H1 (cell line): ENCODE data around the gene RABEP2. TPM values are rescaled to one million over a fixed set of nuclear protein-coding genes. Genes with fewer than 3 reads are reported as not detected.

Experiments used
- CTCF ChIA-PET: fragments of 300-600 bp; sonication (Branson Sonifier 250); formaldehyde crosslinking; loops from one replicate; lab custom pipeline; 2021; ENCODE audit not compliant: partially characterized antibody; lab: Charles Lee
- POLR2A ChIA-PET: fragments of 300-600 bp; sonication (Branson Sonifier 250); formaldehyde crosslinking; loops from one replicate; lab custom pipeline; 2021; ENCODE audit warnings: inconsistent platforms; ENCODE audit not compliant: partially characterized antibody; lab: Charles Lee
- DNase-seq, 2 experiments: peaks; one replicate each; pipeline versions ENCODE4 v3.0.0 to v3.0.0-alpha.2; 2010 to 2022; ENCODE audit warnings: low spot score in 2 of 2, low read depth in 1 of 2, mixed read lengths in 1 of 2
- FAIRE-seq: peaks from 2 replicates; lab custom pipeline; 2011; peaks lifted over from hg19 to GRCh38; lab: Jason Lieb, UNC
- H2AFZ ChIP-seq: 2 replicates; pipeline ENCODE4 v1.8.1; 2012; ENCODE audit warnings: low read length, inconsistent platforms
- H2AK5ac ChIP-seq: 2 replicates; pipeline ENCODE4 v1.6.1; 2013; ENCODE audit warnings: low read depth, low read length
- H2BK120ac ChIP-seq: replicated peaks from 2 replicates; pipeline ENCODE3; 2013; ENCODE audit warnings: low read depth, low read length, inconsistent platforms
- H2BK12ac ChIP-seq: 2 replicates; pipeline ENCODE4 v1.6.1; 2013; ENCODE audit warnings: low read depth, low read length
- H2BK15ac ChIP-seq: 2 replicates; pipeline ENCODE4 v1.6.1; 2013; ENCODE audit warnings: low read length
- H2BK20ac ChIP-seq: 2 replicates; pipeline ENCODE4 v1.6.1; 2013; ENCODE audit warnings: low read length
- H2BK5ac ChIP-seq: 2 replicates; pipeline ENCODE4 v1.6.1; 2013; ENCODE audit warnings: low read depth, low read length
- H3K14ac ChIP-seq: 2 replicates; pipeline ENCODE4 v1.6.1; 2013; ENCODE audit warnings: inconsistent platforms; ENCODE audit not compliant: insufficient read length
- H3K18ac ChIP-seq: 2 replicates; pipeline ENCODE4 v1.6.1; 2013; ENCODE audit warnings: low read length; ENCODE audit errors: extremely low read depth
- H3K23ac ChIP-seq: 2 replicates; pipeline ENCODE4 v1.6.1; 2013; ENCODE audit warnings: inconsistent platforms; ENCODE audit not compliant: insufficient read length
- H3K23me2 ChIP-seq: 2 replicates; pipeline ENCODE4 v1.6.1; 2013; ENCODE audit warnings: low read depth, low read length
- H3K27ac ChIP-seq: 2 replicates; pipeline ENCODE4 v1.6.1; 2011; ENCODE audit warnings: low read depth, low read length, inconsistent platforms
- H3K27me3 ChIP-seq, 4 experiments: replicated peaks in 1 of 4; 1 replicate in 1 of 4; 2 replicates in 3 of 4; pipeline versions ENCODE4 v1.6.1 to v1.8.1; 2011 to 2013; ENCODE audit warnings: low read length in 3 of 4, mild to moderate bottlenecking in 3 of 4, inconsistent platforms in 2 of 4, mixed read lengths in 2 of 4, moderate library complexity in 1 of 4; ENCODE audit not compliant: control insufficient read depth in 3 of 4, insufficient read depth in 3 of 4; ENCODE audit errors: extremely low read depth in 1 of 4
- H3K36me3 ChIP-seq, 4 experiments: 2 replicates each; pipeline versions ENCODE4 v1.6.1 to v1.8.1; 2011 to 2013; ENCODE audit warnings: mild to moderate bottlenecking in 4 of 4, low read length in 3 of 4, moderate library complexity in 2 of 4, control low read depth in 1 of 4, inconsistent platforms in 1 of 4; ENCODE audit not compliant: insufficient read depth in 4 of 4, control insufficient read depth in 2 of 4
- H3K4ac ChIP-seq: replicated peaks from 2 replicates; pipeline ENCODE3; 2013; ENCODE audit warnings: low read length, low read depth, mixed read lengths, inconsistent platforms; ENCODE audit not compliant: insufficient read length
- H3K4me1 ChIP-seq, 4 experiments: replicated peaks in 1 of 4; 1 replicate in 1 of 4; 2 replicates in 3 of 4; pipeline versions ENCODE4 v1.6.1 to v1.8.1; 2011 to 2013; ENCODE audit warnings: low read length in 3 of 4, inconsistent platforms in 2 of 4, mixed read lengths in 1 of 4; ENCODE audit not compliant: insufficient read depth in 4 of 4, control insufficient read depth in 3 of 4
- H3K4me2 ChIP-seq, 2 experiments: 2 replicates each; pipeline versions ENCODE4 v1.6.1 to v1.8.1; 2011 to 2013; ENCODE audit warnings: low read depth in 2 of 2, low read length in 2 of 2, control low read depth in 1 of 2, inconsistent platforms in 1 of 2, mild to moderate bottlenecking in 1 of 2; ENCODE audit not compliant: insufficient read depth in 1 of 2
- H3K4me3 ChIP-seq, 4 experiments: fragments of 200-600, 300-600 bp in 1 of 4; sonication (generic), shearing (Covaris generic), sonication (Bioruptor Twin) in 1 of 4; 2 replicates each; pipeline versions ENCODE4 v1.5.1 to v1.8.1; 2011 to 2016; ENCODE audit warnings: low read length in 4 of 4, low read depth in 3 of 4, control low read depth in 2 of 4, inconsistent platforms in 2 of 4, mild to moderate bottlenecking in 2 of 4, mixed read lengths in 1 of 4, moderate library complexity in 1 of 4; ENCODE audit not compliant: insufficient read depth in 2 of 4; ENCODE audit errors: extremely low read depth in 1 of 4
- H3K56ac ChIP-seq: replicated peaks from 2 replicates; pipeline ENCODE3; 2013; ENCODE audit warnings: low read depth, mild to moderate bottlenecking, mixed read lengths, low read length, inconsistent platforms; ENCODE audit not compliant: insufficient read length
- H3K79me1 ChIP-seq: 2 replicates; pipeline ENCODE4 v1.6.1; 2013; ENCODE audit warnings: low read depth, low read length, control low read depth
- H3K79me2 ChIP-seq, 2 experiments: 2 replicates each; pipeline versions ENCODE4 v1.6.1 to v1.8.1; 2012 to 2013; ENCODE audit warnings: low read length in 2 of 2, mild to moderate bottlenecking in 2 of 2, inconsistent platforms in 1 of 2; ENCODE audit not compliant: insufficient read depth in 2 of 2, control insufficient read depth in 1 of 2
- H3K9ac ChIP-seq, 4 experiments: replicated peaks in 1 of 4; 1 replicate in 1 of 4; 2 replicates in 3 of 4; pipeline versions ENCODE4 v1.6.1 to v1.8.1; 2011 to 2013; ENCODE audit warnings: low read depth in 3 of 4, low read length in 3 of 4, control low read depth in 2 of 4, mild to moderate bottlenecking in 2 of 4, moderate library complexity in 2 of 4, inconsistent platforms in 1 of 4; ENCODE audit errors: extremely low read depth in 1 of 4
- H3K9me3 ChIP-seq, 2 experiments: 2 replicates each; pipeline versions ENCODE4 v1.6.1 to v1.8.1; 2012 to 2013; ENCODE audit warnings: mild to moderate bottlenecking in 2 of 2, moderate library complexity in 2 of 2, control low read depth in 1 of 2, inconsistent platforms in 1 of 2, low read depth in 1 of 2, low read length in 1 of 2, mixed read lengths in 1 of 2; ENCODE audit not compliant: insufficient read depth in 2 of 2
- H4K20me1 ChIP-seq, 2 experiments: replicated peaks in 1 of 2; 2 replicates each; pipeline versions ENCODE3 to v1.8.1; 2011 to 2013; ENCODE audit warnings: inconsistent platforms in 2 of 2, low read length in 2 of 2, mild to moderate bottlenecking in 1 of 2; ENCODE audit not compliant: insufficient read depth in 2 of 2, control insufficient read depth in 1 of 2
- H4K5ac ChIP-seq: 2 replicates; pipeline ENCODE4 v1.6.1; 2013; ENCODE audit warnings: low read length, low read depth, mixed read lengths, inconsistent platforms; ENCODE audit not compliant: insufficient read length
- H4K8ac ChIP-seq: 2 replicates; pipeline ENCODE4 v1.8.0; 2013; ENCODE audit warnings: mild to moderate bottlenecking, moderate library complexity, low read length, inconsistent platforms; ENCODE audit not compliant: insufficient read depth; ENCODE audit errors: extremely low read depth
- H4K91ac ChIP-seq: replicated peaks from 2 replicates; pipeline ENCODE3; 2013; ENCODE audit warnings: low read length, mixed read lengths, inconsistent platforms; ENCODE audit not compliant: insufficient read length
- POU5F1 ChIP-seq: IDR thresholded peaks from 2 replicates; pipeline ENCODE4 v1.6.1; 2011; ENCODE audit warnings: low read depth, mild to moderate bottlenecking, low read length, moderate library complexity
- WGBS, 2 experiments: shearing (Covaris generic) in 1 of 2; methylation state at CpG; one replicate each; pipeline versions ENCODE4 v1.1.6 to v1.1.7; 2013 to 2015; ENCODE audit warnings: low lambda C conversion rate in 2 of 2, mixed read lengths in 2 of 2, inconsistent platforms in 1 of 2, low coverage in 1 of 2, missing lambda C conversion rate in 1 of 2; ENCODE audit not compliant: insufficient replicate concordance in 2 of 2, insufficient coverage in 1 of 2, insufficient read length in 1 of 2; ENCODE audit errors: extremely low coverage in 1 of 2, missing lambda C conversion rate in 1 of 2; 5-methylcytosine and 5-hydroxymethylcytosine counted together
- polyA plus RNA-seq, 7 experiments: library from polyadenylated mRNA; depleted of rRNA in 3 of 7; stranded (reverse) in 5 of 7; unstranded in 2 of 7; fragments of >200 nt in 5 of 7; fragments of 200-250 nt in 2 of 7; gene quantifications; 1 replicate in 5 of 7; 2 replicates in 1 of 7; 4 replicates in 1 of 7; pipeline versions ENCODE4 v1.2.1 to v1.2.3, GENCODE V29; 2011 to 2013; ENCODE audit warnings: missing spikeins in 2 of 7, mixed read lengths in 2 of 7
- total RNA-seq: library from RNA; stranded (reverse); fragmentation: NEBNext Ultra II Directional; extraction: Animal tissue kit (Norgen Biotek cat#: 25700); gene quantifications from 2 replicates; pipeline ENCODE4 v1.2.1, GENCODE V29; 2021
- TF ChIP-seq, protein P1 (sequence below), 3 experiments: IDR thresholded peaks; 1 replicate in 2 of 3; 2 replicates in 1 of 3; pipeline versions ENCODE4 v1.5.1 to v1.6.1; 2011; ENCODE audit warnings: low read length in 3 of 3, mild to moderate bottlenecking in 3 of 3, inconsistent platforms in 2 of 3, low read depth in 1 of 3, moderate library complexity in 1 of 3; ENCODE audit not compliant: insufficient read depth in 1 of 3; ENCODE audit errors: control extremely low read depth in 1 of 3

RABEP2 gene
- total and polyA plus RNA-seq, 2 of the 8 experiments (the other 6 are each of a cell fraction or from before 2014, with no cell fraction given): 10.4 to 14.9 TPM

DNA sequence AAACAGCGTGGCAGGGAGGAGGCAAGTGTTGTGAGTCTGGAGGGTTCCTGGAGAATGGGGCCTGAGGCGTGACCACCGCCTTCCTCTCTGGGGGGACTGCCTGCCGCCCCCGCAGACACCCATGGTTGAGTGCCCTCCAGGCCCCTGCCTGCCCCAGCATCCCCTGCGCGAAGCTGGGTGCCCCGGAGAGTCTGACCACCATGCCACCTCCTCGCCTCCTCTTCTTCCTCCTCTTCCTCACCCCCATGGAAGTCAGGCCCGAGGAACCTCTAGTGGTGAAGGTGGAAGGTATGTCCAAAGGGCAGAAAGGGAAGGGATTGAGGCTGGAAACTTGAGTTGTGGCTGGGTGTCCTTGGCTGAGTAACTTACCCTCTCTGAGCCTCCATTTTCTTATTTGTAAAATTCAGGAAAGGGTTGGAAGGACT lies 6.8 kb upstream of the RABEP2 start, which contains the start of gene CD19:
Gene CD19 (plus strand): TSS at position 171 of the 425 bp plus-strand sequence. CDS start 30 bp downstream, at position 201.
- H3K27me3 ChIP-seq: no peaks in the 10 kb centered on the region
- H4K8ac ChIP-seq: no peak within 1 kb of the TSS
- no peaks in the 10 kb centered on the region for H3K9me3 ChIP-seq
- H3K4me1 ChIP-seq: no peaks in the 10 kb centered on the region; a peak in 1 of 7 replicates
- H2BK5ac ChIP-seq: no peak within 1 kb of the TSS
- no peak for FAIRE-seq
- H2AFZ ChIP-seq: no peak within 1 kb of the TSS
- CTCF ChIA-PET: interaction anchor here (1.2 to 3.6 kb wide), 2 partner anchors 12 to 35 kb away, joined by 3 to 32 read pairs; no protein-coding TSS in a partner anchor
- H2BK12ac ChIP-seq: no peak within 1 kb of the TSS
- DNase-seq: no peak
- no peaks in the 10 kb centered on the region for H3K79me1 ChIP-seq
- no peak within 1 kb of the TSS for H3K27ac ChIP-seq
- no peak within 1 kb of the TSS for H2AK5ac ChIP-seq
- POLR2A ChIA-PET: interaction anchor here (0.7 to 2.2 kb wide), 4 partner anchors 8 to 56 kb away, joined by 3 to 12 read pairs (median 4); partner anchors contain the start of gene RABEP2
- TF ChIP-seq, protein P1, sequence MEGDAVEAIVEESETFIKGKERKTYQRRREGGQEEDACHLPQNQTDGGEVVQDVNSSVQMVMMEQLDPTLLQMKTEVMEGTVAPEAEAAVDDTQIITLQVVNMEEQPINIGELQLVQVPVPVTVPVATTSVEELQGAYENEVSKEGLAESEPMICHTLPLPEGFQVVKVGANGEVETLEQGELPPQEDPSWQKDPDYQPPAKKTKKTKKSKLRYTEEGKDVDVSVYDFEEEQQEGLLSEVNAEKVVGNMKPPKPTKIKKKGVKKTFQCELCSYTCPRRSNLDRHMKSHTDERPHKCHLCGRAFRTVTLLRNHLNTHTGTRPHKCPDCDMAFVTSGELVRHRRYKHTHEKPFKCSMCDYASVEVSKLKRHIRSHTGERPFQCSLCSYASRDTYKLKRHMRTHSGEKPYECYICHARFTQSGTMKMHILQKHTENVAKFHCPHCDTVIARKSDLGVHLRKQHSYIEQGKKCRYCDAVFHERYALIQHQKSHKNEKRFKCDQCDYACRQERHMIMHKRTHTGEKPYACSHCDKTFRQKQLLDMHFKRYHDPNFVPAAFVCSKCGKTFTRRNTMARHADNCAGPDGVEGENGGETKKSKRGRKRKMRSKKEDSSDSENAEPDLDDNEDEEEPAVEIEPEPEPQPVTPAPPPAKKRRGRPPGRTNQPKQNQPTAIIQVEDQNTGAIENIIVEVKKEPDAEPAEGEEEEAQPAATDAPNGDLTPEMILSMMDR (IDR thresholded peaks at IDR 0.05; ENCODE audit: control extremely low read depth in 1 of 3, insufficient read depth in 1 of 3, low read depth in 1 of 3, low read length in 3 of 3): no peak
- TF ChIP-seq POU5F1: no peak
- TF ChIP-seq, all 59 proteins: peak for 0
- 89% methylated on average over 10 of the region's 10 CpGs; no CpG with 5 or more reads in 1 of the 2 experiments for WGBS, 2 experiments
- H3K23me2 ChIP-seq: peaks cover 2% of the 10 kb centered on the region; the same call in 1 of the 2 replicates
- no peak within 1 kb of the TSS for H3K14ac ChIP-seq
- H2BK20ac ChIP-seq: no peak within 1 kb of the TSS
- H2BK120ac ChIP-seq: no peak within 1 kb of the TSS
- no peak within 1 kb of the TSS for H3K4me2 ChIP-seq
- H3K36me3 ChIP-seq: no peaks in the 10 kb centered on the region
- no peak within 1 kb of the TSS for H4K91ac ChIP-seq
- H4K5ac ChIP-seq: no peak within 1 kb of the TSS
- H3K23ac ChIP-seq: no peak within 1 kb of the TSS
- H2BK15ac ChIP-seq: no peak within 1 kb of the TSS
- H3K18ac ChIP-seq: no peak within 1 kb of the TSS
- no peak within 1 kb of the TSS for H3K4me3 ChIP-seq
- H3K56ac ChIP-seq: no peak within 1 kb of the TSS
- no peaks in the 10 kb centered on the region for H3K79me2 ChIP-seq
- H4K20me1 ChIP-seq: no peaks in the 10 kb centered on the region
- no peak within 1 kb of the TSS for H3K4ac ChIP-seq
- H3K9ac ChIP-seq: no peak within 1 kb of the TSS
